NCI-H82 treated with DMSO at 0.1 percent for 48 hours (cell line): ENCODE data around the gene HASPIN.
"Not testable (repeated sequence)": the region's sequence is repeated elsewhere in the genome, so short reads cannot be mapped to it uniquely, and the experiment has no call there.

ENCODE experiments used
- DNase-seq: peaks from one replicate; lab custom pipeline; 2025; ENCODE audit not compliant: unreplicated experiment; lab: John Stamatoyannopoulos, UW

Gene HASPIN

GRCh38 chr17:3734911-3735276 lies 11.2 kb downstream of the HASPIN start:
- DNase-seq: not testable (repeated sequence)

GRCh38 chr17:3735515-3735914 lies 11.8 kb downstream of the HASPIN start:
- DNase-seq: no peak

DNA sequence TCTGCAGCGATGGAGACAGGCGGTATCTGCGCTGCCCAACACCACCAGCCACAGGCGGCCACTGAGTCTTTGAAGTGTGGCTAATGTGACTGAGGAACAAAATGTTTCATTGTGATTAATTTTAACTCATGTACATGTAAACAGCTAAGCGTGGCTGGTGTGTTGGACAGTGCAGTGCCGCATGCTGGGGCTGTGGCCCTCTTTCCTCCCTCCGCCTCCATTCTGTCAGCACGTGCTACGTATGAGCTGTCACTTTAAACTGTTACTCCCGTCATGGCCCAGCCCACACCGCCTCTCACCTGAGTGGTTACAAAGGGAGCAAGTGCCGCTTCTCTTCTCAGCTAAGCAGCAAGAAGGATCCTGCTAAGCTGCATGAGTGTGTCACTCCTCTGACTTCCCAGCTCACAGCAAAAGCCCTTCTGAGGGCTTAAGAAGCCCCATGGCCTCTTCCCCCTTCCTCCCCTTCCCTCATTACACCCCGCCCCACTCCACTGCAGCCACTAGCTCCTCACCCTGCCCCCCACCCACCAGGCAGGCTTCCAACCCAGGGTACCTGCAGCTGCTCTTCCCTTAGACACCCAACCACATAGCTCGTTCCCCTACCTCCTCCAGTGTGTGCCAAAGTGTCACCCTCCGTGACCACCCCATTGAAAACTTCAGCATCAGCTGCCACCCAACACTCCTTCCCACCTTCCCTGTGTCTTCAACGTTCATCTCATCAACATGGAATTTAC lies 15.0 kb downstream of the HASPIN start:
- DNase-seq: no peak

- DNase-seq: no peak
Observed at GRCh38 chr17:3739422-3740124, 15.9 kb downstream of the HASPIN start.

GRCh38 chr17:3740611-3741073 lies 16.9 kb downstream of the HASPIN start:
- no peak for DNase-seq

- no peak for DNase-seq
Observed at GRCh38 chr17:3744014-3744413, 20.3 kb downstream of the HASPIN start.

DNA sequence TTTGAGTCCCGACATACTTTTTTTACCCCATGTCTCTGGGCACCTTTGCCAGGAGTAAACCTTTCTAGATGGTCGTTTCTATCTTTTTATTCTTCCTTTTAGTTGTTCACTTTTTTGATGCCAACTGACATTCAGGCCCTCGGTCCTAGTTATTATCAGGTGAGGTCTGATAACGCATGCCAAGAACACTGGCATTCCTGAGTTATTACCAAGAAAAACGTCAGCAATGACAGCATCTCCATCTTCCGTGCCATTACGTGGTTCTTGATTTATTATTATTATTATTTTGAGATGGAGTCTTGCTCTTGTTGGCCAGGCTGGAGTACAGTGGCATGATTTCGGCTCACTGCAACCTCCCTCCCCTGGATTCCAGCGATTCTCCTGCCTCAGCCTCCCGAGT lies 21.4 kb downstream of the HASPIN start:
- no peak for DNase-seq

- no peak for DNase-seq
Observed at GRCh38 chr17:3747805-3748204, 24.1 kb downstream of the HASPIN start.

GRCh38 chr17:3748576-3748975 lies 24.9 kb downstream of the HASPIN start:
- DNase-seq: no peak

- no peak for DNase-seq
Observed at GRCh38 chr17:3750296-3750695, 26.6 kb downstream of the HASPIN start.

DNA sequence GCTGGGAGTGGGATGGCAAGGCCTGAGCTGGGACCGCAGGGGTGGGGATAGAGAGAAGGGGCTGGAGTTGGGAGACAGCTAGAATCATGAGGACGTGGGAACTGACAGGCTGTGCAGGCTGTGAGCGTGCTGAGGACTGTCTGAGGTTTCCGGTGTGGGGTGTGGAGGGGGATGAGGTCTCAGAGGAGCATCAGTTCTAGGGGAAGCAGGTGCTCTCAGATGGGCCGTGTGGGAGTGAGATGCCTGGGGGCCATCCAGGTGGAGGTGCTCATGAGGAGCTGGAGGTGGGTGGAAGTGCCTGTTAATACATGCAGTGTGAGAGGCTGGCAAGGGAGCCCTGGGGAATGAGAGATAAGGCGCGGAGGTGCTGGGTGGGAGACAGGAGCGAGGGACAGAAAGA lies 27.2 kb downstream of the HASPIN start:
- no peak for DNase-seq

GRCh38 chr17:3751836-3752235 lies 28.1 kb downstream of the HASPIN start:
- DNase-seq: no peak

DNA sequence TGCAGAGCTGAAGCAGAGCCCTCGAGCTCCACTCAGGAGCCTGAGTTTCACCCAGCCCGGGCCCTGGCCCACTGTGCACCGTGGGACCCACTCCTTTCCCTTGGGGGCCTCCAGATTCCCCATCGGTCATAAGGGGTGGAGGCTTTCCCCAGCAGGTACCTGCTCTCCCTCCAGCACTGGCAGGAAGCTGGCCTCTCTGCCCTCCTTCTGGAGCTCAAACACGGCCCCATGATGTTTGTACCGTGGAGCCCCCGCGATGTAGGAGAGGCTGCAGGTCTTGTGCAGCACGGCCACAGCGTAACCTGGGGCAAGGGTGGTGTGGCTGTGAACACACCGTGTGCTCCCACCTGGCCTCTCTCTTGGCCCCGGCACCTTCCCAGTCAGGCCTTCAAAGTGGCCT lies 29.9 kb downstream of the HASPIN start:
- no peak for DNase-seq

DNA sequence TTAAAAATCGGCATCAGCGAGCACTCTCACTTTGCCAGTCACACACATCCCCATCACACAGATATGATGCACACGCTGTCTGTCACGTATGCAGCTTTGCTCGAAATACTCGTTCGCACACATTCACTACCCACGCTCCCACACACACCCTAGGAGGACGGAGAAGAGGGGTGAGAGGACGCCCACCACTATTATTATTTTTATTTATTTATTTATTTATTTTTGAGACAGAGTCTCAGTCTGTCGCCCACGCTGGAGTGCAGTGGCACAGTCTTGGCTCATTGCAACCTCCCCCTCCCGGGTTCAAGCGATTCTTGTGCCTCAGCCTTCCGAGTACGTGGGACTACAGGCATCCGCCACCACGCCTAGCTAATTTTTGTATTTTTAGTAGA lies 30.4 kb downstream of the HASPIN start:
- no peak for DNase-seq

DNA sequence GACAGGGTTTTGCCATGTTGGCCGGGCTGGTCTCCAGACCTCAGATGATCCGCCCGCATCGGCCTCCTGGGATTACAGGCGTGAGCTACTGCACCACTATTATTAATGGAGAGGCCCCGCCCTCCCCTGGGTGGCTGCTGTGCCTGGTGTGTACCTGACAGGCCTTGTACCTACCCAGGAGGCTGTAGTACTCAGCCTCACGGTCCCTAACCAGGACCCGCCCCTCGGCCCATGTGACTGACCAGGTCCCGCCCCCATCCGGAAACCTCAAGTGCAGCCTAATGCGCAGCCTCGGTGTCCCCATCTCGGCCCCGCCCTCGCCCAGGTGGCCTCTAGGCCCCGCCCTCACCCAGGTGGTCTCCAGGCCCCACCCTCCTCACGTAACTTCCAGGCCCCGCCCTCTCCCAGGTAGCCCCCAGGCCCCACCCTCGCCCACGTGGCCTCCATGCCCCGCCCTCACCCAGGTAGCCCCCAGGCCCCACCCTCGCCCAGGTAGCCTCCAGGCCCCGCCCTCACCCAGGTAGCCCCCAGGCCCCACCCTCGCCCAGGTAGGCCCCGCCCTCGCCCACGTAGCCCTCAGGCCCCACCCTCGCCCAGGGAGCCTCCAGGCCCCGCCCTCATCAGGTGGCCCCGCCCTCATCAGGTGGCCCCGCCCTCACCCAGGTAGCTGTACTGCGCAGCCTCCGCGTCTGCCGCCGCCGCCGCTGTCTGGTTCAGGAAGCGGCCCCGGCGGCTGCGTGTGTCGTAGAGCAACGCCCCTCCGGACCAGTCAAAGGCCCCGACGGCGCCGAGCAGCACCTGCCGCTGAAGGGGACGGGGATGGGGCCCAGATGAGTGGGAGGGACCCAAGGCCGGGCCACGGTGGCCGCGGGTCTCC lies 31.0 kb downstream of the HASPIN start:
- DNase-seq: no peak

DNA sequence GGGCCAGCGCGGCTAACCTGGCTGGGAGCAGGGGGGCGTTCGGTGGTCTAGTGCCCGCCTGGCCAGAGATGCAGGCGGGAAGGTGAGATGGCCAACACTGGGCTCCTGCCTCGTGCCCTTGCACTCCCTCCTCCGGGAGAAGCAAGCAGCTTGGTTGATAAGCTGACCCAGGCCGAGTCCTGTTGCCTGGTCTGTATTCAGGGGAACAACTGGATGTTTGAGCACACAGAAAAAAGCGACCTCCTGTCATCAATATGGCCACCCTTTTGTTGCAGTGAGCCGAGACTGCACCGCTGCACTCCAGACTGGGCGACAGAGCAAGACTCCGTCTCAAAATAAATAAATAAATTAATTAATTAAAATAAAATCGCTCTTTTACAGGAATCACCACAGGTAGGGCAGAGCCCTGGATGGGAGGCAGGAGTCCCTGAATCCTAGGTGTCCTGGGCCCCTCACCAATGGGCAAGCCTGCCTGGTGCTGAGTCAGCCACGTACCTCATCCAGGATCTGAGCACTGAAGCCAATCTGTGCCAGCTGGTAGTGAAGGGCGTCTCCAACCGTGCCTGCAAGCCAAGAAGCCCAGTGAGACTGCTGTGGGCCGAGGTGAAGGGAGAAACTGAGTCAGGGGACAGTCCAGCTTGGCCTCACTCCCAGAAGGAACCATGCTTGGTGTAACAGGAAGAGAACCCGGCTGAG lies 31.8 kb downstream of the HASPIN start:
- no peak for DNase-seq

- no peak for DNase-seq
Observed at GRCh38 chr17:3759597-3760216, 36.0 kb downstream of the HASPIN start.

GRCh38 chr17:3761036-3761917 lies 37.6 kb downstream of the HASPIN start:
- DNase-seq: no peak

GRCh38 chr17:3761918-3762380 lies 38.2 kb downstream of the HASPIN start:
- DNase-seq: no peak
